PC-9 (cell line): Measurements from ENCODE around the gene TRIM59. TPM values are rescaled to one million over a fixed set of nuclear protein-coding genes. Genes with fewer than 3 reads are reported as not detected.

ENCODE experiments used
- BruUV-seq: library from RNA; stranded (reverse); fragments of 400-500 nt; replicated peaks from 2 replicates; lab custom pipeline; 2021; lab: Mats Ljungman, UMichigan
- CTCF ChIA-PET: fragments of 300-600 bp; sonication (Branson Sonifier 250); formaldehyde crosslinking; loops from one replicate; lab custom pipeline; 2022; ENCODE audit warnings: antibody characterized with exemption; lab: Charles Lee
- POLR2A ChIA-PET: fragments of 300-600 bp; sonication (Branson Sonifier 250); formaldehyde crosslinking; loops from one replicate; lab custom pipeline; 2022; ENCODE audit warnings: antibody characterized with exemption; ENCODE audit not compliant: unreplicated experiment; lab: Charles Lee
- DNase-seq, 2 experiments: peaks; one replicate each; pipeline versions ENCODE4 v3.0.0 to v3.0.0-alpha.2; 2015 to 2022; ENCODE audit warnings: mixed read lengths in 1 of 2
- H2AFZ ChIP-seq: fragments of 200-600 bp; sonication (generic); 2 replicates; pipeline ENCODE4 v1.8.1; 2017; ENCODE audit warnings: antibody characterized with exemption
- H3F3A ChIP-seq: fragments of 200-600 bp; sonication (generic); 2 replicates; pipeline ENCODE4 v1.8.1; 2017; ENCODE audit warnings: antibody characterized with exemption, mild to moderate bottlenecking, low read depth; ENCODE audit not compliant: insufficient read depth
- H3K27ac ChIP-seq: fragments of 200-600 bp; sonication (generic); 2 replicates; pipeline ENCODE4 v1.6.1; 2016; ENCODE audit warnings: mixed run types
- H3K27me3 ChIP-seq: fragments of 200-600 bp; sonication (generic); 2 replicates; pipeline ENCODE4 v1.6.1; 2016; ENCODE audit warnings: low read depth, mixed run types; ENCODE audit not compliant: insufficient read depth
- H3K36me3 ChIP-seq: fragments of 200-600 bp; sonication (generic); 2 replicates; pipeline ENCODE4 v1.6.1; 2016; ENCODE audit warnings: low read depth, mixed run types
- H3K4me1 ChIP-seq: fragments of 200-600 bp; sonication (generic); replicated peaks from 2 replicates; pipeline ENCODE4 v1.6.1; 2016; ENCODE audit warnings: mixed run types; ENCODE audit not compliant: insufficient read depth
- H3K4me2 ChIP-seq: fragments of 200-600 bp; sonication (generic); 2 replicates; pipeline ENCODE4 v1.6.1; 2017; ENCODE audit warnings: mixed run types
- H3K4me3 ChIP-seq: fragments of 200-600 bp; sonication (generic); 2 replicates; pipeline ENCODE4 v1.6.1; 2016; ENCODE audit warnings: mixed run types
- H3K79me2 ChIP-seq: fragments of 200-600 bp; sonication (generic); 2 replicates; pipeline ENCODE4 v1.6.1; 2017; ENCODE audit warnings: low read depth, mixed run types
- H3K9me2 ChIP-seq: fragments of 200-600 bp; sonication (generic); 2 replicates; pipeline ENCODE4 v1.8.1; 2017; ENCODE audit warnings: mild to moderate bottlenecking; ENCODE audit not compliant: insufficient read depth
- H3K9me3 ChIP-seq: fragments of 200-600 bp; sonication (generic); 2 replicates; pipeline ENCODE4 v1.8.1; 2016; ENCODE audit warnings: low read depth; ENCODE audit not compliant: insufficient read depth
- H4K20me1 ChIP-seq: fragments of 200-600 bp; sonication (generic); 2 replicates; pipeline ENCODE4 v1.8.1; 2017; ENCODE audit not compliant: insufficient read depth
- CTCF ChIP-seq: fragments of 200-600 bp; sonication (generic); conservative IDR thresholded peaks from 2 replicates; pipeline ENCODE4 v1.6.1; 2017; ENCODE audit warnings: mixed run types, antibody characterized with exemption, mild to moderate bottlenecking, moderate library complexity
- EZH2 ChIP-seq: fragments of 200-600 bp; sonication (generic); IDR thresholded peaks from 2 replicates; pipeline ENCODE4 v1.8.0; 2017; ENCODE audit warnings: antibody characterized with exemption, low read depth
- intact Hi-C: fragments of 100-400 bp; cut with micrococcal nuclease; formaldehyde crosslinking; loops from one replicate; pipeline ENCODE4 v1.10.0; 2022; ENCODE audit not compliant: unreplicated experiment
- total RNA-seq: library from RNA; stranded (reverse); gene quantifications from 2 replicates; pipeline ENCODE4 v1.2.3, GENCODE V29; 2021

Gene TRIM59
- total RNA-seq, 1 experiment from 2014 or later: 23.3 TPM

GRCh38 chr3:160471892-160472291 is 22.3 kb upstream of the TRIM59 start:
- Histone ChIP-seq H3F3A (no peaks in the 10 kb centered on the region), H3K27ac (no peak overlapping the region), H3K79me2 (no peaks in the 10 kb centered on the region), H2AFZ (no peak overlapping the region; the same call in 1 of the 2 replicates), H3K9me2 (peaks cover 3% of the 10 kb centered on the region; the same call in 1 of the 2 replicates), H3K9me3 (peaks cover 6% of the 10 kb centered on the region; the same call in 1 of the 2 replicates), H3K27me3 (no peaks in the 10 kb centered on the region), H3K4me3 (no peak overlapping the region), H4K20me1 (no peaks in the 10 kb centered on the region), H3K36me3 (no peaks in the 10 kb centered on the region), H3K4me2 (no peak overlapping the region), H3K4me1 (no peaks in the 10 kb centered on the region; the same call in 1 of the 2 replicates)
- POLR2A ChIA-PET: no interaction called here
- DNase-seq: no peak
- BruUV-seq: no TSS peak
- intact Hi-C loops: no loop called here
- CTCF ChIA-PET: no interaction called here
- TF ChIP-seq EZH2: no peak
- TF ChIP-seq CTCF: no peak

- intact Hi-C loops: no loop called here
- no peak overlapping the region for H3K27ac ChIP-seq
- no peaks in the 10 kb centered on the region for H3K36me3 ChIP-seq
- BruUV-seq: no TSS peak
- ChIA-PET POLR2A (no interaction called here), CTCF (no interaction called here)
- H2AFZ ChIP-seq: no peak overlapping the region
- H3K9me3 ChIP-seq: peaks cover 6% of the 10 kb centered on the region; the same call in 1 of the 2 replicates
- no peaks in the 10 kb centered on the region; the same call in 1 of the 2 replicates for H3K4me1 ChIP-seq
- H3K9me2 ChIP-seq: 0 out of 2 replicates have a peak, but pooled peaks cover 3% of the 10 kb centered on the region
- H3K27me3 ChIP-seq: no peaks in the 10 kb centered on the region
- TF ChIP-seq EZH2: no peak
- no peak for TF ChIP-seq CTCF
- no peak overlapping the region for H3K4me2 ChIP-seq
- no peaks in the 10 kb centered on the region for H3K79me2 ChIP-seq
- H3K4me3 ChIP-seq: no peak overlapping the region
- DNase-seq: no peak
- no peaks in the 10 kb centered on the region for H4K20me1 ChIP-seq
- H3F3A ChIP-seq: no peaks in the 10 kb centered on the region
These were observed 20.6 kb upstream of the TRIM59 start for GRCh38 chr3:160470181-160470580.

- Histone ChIP-seq H3K27me3 (no peaks in the 10 kb centered on the region), H2AFZ (no peak overlapping the region), H3K4me2 (no peak overlapping the region), H3K4me3 (no peak overlapping the region), H3K36me3 (no peaks in the 10 kb centered on the region), H4K20me1 (no peaks in the 10 kb centered on the region), H3K79me2 (no peaks in the 10 kb centered on the region), H3K27ac (no peak overlapping the region), H3K9me2 (no peaks in the 10 kb centered on the region), H3F3A (no peaks in the 10 kb centered on the region), H3K9me3 (no peaks in the 10 kb centered on the region), H3K4me1 (no peaks in the 10 kb centered on the region)
- intact Hi-C loops: no loop called here
- DNase-seq: no peak
- POLR2A ChIA-PET: no interaction called here
- CTCF ChIA-PET: interaction anchor here (0.6 kb wide), 1 partner anchor 529 kb away, joined by 3 read pairs; no protein-coding TSS in a partner anchor
- no peak for TF ChIP-seq EZH2
- TF ChIP-seq CTCF: no peak
- no TSS peak for BruUV-seq
These were observed 15.4 kb upstream of the TRIM59 start for GRCh38 chr3:160464971-160465370.
